H54 (cell line): ENCODE data around the gene SSH2.

Experiments
- DNase-seq: peaks from one replicate; pipeline ENCODE4 v3.0.0; 2011; ENCODE audit warnings: low spot score, mixed read lengths; ENCODE audit not compliant: insufficient read length
- FAIRE-seq: peaks from 3 replicates; lab custom pipeline; 2011; peaks lifted over from hg19 to GRCh38; lab: Jason Lieb, UNC
- POLR2A ChIP-seq: IDR thresholded peaks from 2 replicates; pipeline ENCODE4 v1.6.1; 2011; ENCODE audit warnings: low read depth, mild to moderate bottlenecking, low read length

The SSH2 gene

GRCh38 chr17:29583324-29584248, 346.4 kb downstream of the SSH2 start:
- DNase-seq (no peak), FAIRE-seq (no peak)
- no peak for TF ChIP-seq POLR2A

GRCh38 chr17:29582772-29583171, 347.3 kb downstream of the SSH2 start:
- TF ChIP-seq POLR2A: no peak
- DNase-seq: no peak
- FAIRE-seq: no peak

DNA sequence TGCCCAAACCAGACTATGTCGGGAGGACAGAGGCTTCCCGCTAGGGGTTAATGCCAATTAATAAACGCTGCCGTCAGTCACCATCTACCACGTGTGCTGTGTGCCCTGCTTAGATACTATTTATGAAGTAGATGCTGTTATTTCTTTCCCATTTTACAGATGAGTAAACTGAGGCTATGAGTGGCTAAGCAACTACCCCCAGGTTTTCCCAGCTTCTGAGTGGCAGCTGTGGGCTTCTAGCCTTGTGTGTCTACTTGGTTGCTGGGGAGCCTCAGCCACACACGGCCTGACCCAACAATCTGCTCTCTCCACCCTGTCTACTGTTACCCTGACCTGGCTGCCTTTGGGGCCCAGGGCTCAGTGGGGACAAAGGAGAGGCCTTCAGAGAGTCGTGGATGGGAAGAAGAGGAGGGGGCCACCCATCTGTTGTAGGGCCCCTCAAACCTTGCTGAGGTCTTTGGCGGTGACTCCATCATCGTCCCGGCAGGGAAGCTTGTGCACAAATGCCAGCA, 347.7 kb downstream of the SSH2 start:
- FAIRE-seq: no peak

DNA sequence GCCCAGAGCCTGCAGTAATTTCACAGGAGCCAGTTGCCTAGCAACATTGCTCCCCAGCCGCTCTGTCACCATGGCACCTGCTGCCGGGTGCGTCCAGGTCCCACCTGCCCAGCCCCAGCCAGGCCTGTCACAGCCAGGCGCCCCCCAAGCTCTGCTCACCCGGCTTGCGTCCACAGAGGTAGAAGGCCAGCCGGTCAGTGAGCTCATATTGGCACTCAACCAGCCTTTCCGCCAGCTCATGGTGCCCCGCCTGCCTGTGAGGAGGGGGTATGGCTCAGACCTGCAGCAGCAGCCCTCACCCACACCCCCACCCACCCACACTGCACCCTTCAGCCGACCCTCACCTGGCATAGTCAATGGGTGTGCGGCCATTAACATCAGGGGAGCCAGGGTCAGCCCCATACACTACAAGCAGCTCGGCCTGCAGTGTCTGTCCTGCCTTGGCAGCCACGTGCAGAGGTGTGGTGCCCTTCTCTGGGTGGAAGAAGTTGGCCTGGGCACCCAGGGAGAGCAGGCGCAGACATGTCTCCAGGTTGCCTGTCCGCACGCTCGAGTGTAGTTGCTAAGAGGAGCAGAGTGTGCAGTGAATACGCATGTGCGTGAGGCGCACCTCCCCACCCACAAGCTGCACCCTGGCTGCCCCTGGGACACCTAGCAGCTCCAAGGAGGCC, 348.3 kb downstream of the SSH2 start:
- TF ChIP-seq POLR2A: no peak
- DNase-seq: no peak
- no peak for FAIRE-seq

More for the DNA sequence above, 347.7 kb downstream of the SSH2 start:
- TF ChIP-seq POLR2A: no peak
- no peak for DNase-seq

GRCh38 chr17:29579866-29580771, 349.9 kb downstream of the SSH2 start:
- TF ChIP-seq POLR2A: no peak
- DNase-seq: peak; percentile 79
- no peak for FAIRE-seq

GRCh38 chr17:29578626-29579485, 351.2 kb downstream of the SSH2 start:
- DNase-seq (no peak), FAIRE-seq (no peak)
- no peak for TF ChIP-seq POLR2A

DNA sequence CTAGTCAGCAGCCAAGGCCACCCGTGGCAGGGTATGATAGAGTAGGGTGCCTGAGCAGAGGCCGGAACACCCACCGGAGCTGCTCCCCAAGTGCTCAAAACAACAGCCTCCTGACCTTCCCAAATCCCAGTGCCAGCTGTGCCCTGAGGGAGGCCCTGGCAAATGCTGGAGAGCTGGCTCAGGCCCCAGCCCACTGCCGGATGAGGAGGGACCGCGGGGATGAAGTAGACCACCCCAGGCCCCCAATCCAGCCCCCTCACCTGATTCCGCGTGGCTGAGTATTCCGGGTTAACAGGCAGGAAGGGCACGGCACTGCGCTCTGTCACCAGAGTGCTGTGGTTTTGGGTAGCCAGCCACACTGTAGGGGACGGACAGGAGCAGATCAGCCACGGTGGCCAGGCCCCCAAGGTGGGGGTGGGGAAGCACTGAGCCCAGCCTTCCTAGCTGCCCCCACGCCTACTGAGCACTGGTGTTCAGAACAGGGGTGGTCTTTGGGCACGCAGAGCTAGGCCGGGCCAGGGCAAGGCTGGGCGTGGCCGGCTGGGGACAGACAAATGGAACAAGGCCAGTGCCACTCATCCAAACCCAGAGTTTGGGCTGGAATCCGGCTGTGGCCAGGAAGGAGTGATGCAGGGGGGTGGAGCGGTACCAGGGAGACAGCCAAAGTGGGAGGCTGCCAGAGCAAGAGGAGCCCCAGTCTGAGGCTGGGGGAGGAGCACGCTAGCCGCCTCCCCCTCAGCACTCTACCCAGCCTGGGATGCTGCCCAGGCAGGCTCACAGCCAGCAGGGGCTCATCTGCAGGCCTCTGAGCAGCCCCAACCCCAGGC, 352.4 kb downstream of the SSH2 start:
- DNase-seq: no peak
- FAIRE-seq: no peak
- TF ChIP-seq POLR2A: no peak

DNA sequence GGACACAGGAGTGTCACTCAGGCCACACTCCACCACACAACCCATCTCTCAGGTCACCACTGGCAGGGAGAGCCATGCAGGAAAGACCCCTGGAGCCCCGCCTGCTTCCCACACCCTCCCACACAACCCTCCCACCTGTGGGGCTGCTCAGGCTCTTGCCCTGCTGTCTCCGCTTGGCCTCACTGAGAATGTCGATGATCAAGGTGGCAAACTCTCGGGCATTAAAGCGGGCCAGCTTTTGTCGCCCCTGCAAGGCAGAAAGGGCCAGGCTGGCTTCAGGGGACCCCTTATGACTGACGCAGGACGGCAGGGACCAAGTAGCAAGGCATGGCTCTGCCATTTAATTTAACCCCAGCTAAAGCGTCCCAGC, 353.0 kb downstream of the SSH2 start:
- no peak for DNase-seq
- no peak for FAIRE-seq
- no peak for TF ChIP-seq POLR2A

GRCh38 chr17:29576214-29577000, 353.6 kb downstream of the SSH2 start:
- FAIRE-seq (no peak), DNase-seq (no peak)
- no peak for TF ChIP-seq POLR2A
